Measurements from ENCODE around the gene TBC1D5.

DNA sequence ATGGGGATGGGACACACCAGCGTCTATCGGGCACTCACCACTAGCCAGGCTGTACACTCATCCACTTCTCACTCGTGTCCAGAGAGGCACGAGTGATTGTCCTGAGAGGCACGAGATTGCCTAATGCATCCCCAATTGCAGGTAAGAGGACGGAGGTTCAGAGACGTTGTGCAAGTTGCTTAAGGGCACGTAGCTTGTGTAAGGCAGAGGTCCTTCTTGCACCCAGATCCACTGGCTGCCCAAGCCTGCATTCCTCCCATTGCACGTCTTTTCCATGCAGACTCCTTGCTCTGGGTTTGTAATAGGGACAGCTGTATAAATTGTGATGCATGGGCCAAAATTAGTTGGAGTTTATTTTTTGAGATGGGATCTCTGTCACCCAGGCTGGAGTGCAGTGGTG is 593.4 kb downstream of the TBC1D5 start:
- TF ChIP-seq, protein P1, sequence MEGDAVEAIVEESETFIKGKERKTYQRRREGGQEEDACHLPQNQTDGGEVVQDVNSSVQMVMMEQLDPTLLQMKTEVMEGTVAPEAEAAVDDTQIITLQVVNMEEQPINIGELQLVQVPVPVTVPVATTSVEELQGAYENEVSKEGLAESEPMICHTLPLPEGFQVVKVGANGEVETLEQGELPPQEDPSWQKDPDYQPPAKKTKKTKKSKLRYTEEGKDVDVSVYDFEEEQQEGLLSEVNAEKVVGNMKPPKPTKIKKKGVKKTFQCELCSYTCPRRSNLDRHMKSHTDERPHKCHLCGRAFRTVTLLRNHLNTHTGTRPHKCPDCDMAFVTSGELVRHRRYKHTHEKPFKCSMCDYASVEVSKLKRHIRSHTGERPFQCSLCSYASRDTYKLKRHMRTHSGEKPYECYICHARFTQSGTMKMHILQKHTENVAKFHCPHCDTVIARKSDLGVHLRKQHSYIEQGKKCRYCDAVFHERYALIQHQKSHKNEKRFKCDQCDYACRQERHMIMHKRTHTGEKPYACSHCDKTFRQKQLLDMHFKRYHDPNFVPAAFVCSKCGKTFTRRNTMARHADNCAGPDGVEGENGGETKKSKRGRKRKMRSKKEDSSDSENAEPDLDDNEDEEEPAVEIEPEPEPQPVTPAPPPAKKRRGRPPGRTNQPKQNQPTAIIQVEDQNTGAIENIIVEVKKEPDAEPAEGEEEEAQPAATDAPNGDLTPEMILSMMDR (IDR thresholded peaks at IDR 0.05), result no peak
- TF ChIP-seq MAFK (IDR thresholded peaks at IDR 0.05; ENCODE audit: partially characterized antibody), result no peak
- no peak for TF ChIP-seq JUNB (IDR thresholded peaks at IDR 0.05)
- TF ChIP-seq CBX8 (IDR thresholded peaks at IDR 0.05), result no peak
- TF ChIP-seq RAD21 (conservative IDR thresholded peaks at IDR 0.05 in 1 of 2, IDR thresholded peaks at IDR 0.05 in 1 of 2), result no peak

Data from A549 (cell line).